ENCODE results near the gene NLGN4X. TPM values are rescaled to one million over a fixed set of nuclear protein-coding genes. Genes with fewer than 3 reads are reported as not detected.

Gene NLGN4X
- total RNA-seq, 1 donor from 2014 or later, result 4.2 TPM

- H3K4me3 ChIP-seq, result peak overlapping the region; percentile 30
- ATAC-seq (no peak), DNase-seq (no peak)
- H3K4me1 ChIP-seq, result no peaks in the 10 kb centered on the region
- no peaks in the 10 kb centered on the region for H3K36me3 ChIP-seq
- intact Hi-C loops (cut with DNase I), result no loop called here
- H3K27me3 ChIP-seq, result no peaks in the 10 kb centered on the region
- H3K27ac ChIP-seq, result no peak overlapping the region
- no peak for TF ChIP-seq CTCF (IDR thresholded peaks at IDR 0.05)
- H3K9me3 ChIP-seq, result no peaks in the 10 kb centered on the region
Measured at GRCh38 chrX:6227935-6228334, 732 bp downstream of the NLGN4X start.

GRCh38 chrX:6227453-6227835 is 1.2 kb downstream of the NLGN4X start:
- ATAC-seq (no peak), DNase-seq (no peak)
- H3K36me3 ChIP-seq, result no peaks in the 10 kb centered on the region
- intact Hi-C loops (cut with DNase I), result no loop called here
- H3K9me3 ChIP-seq, result no peaks in the 10 kb centered on the region
- H3K4me1 ChIP-seq, result no peaks in the 10 kb centered on the region
- no peak for TF ChIP-seq CTCF (IDR thresholded peaks at IDR 0.05)
- no peaks in the 10 kb centered on the region for H3K27me3 ChIP-seq
- no peak overlapping the region for H3K27ac ChIP-seq
- peak overlapping the region; percentile 30 for H3K4me3 ChIP-seq

GRCh38 chrX:6226596-6227452 is 1.8 kb downstream of the NLGN4X start:
- intact Hi-C loops (cut with DNase I), result no loop called here
- H3K27ac ChIP-seq, result no peak overlapping the region
- no peak for DNase-seq

GRCh38 chrX:6225911-6226595 is 2.6 kb downstream of the NLGN4X start:
- no peaks in the 10 kb centered on the region for H3K27me3 ChIP-seq
- H3K9me3 ChIP-seq, result no peaks in the 10 kb centered on the region
- no peak overlapping the region for H3K27ac ChIP-seq
- TF ChIP-seq CTCF (IDR thresholded peaks at IDR 0.05), result no peak
- H3K4me1 ChIP-seq, result no peaks in the 10 kb centered on the region
- intact Hi-C loops (cut with DNase I), result no loop called here
- no peak for DNase-seq
- peak overlapping the region; percentile 30 for H3K4me3 ChIP-seq
- no peak for ATAC-seq
- H3K36me3 ChIP-seq, result no peaks in the 10 kb centered on the region

More at GRCh38 chrX:6226596-6227452, 1.8 kb downstream of the NLGN4X start:
- Histone ChIP-seq H3K9me3 (no peaks in the 10 kb centered on the region), H3K4me3 (peak overlapping the region; percentile 30), H3K27me3 (no peaks in the 10 kb centered on the region), H3K4me1 (no peaks in the 10 kb centered on the region), H3K36me3 (no peaks in the 10 kb centered on the region)
- no peak for ATAC-seq
- TF ChIP-seq CTCF (IDR thresholded peaks at IDR 0.05), result no peak

GRCh38 chrX:6225288-6225910 is 3.3 kb downstream of the NLGN4X start:
- H3K4me1 ChIP-seq, result no peaks in the 10 kb centered on the region
- DNase-seq (no peak), ATAC-seq (no peak)
- H3K9me3 ChIP-seq, result no peaks in the 10 kb centered on the region
- no peaks in the 10 kb centered on the region for H3K36me3 ChIP-seq
- no peaks in the 10 kb centered on the region for H3K27me3 ChIP-seq
- intact Hi-C loops (cut with DNase I), result no loop called here
- no peak overlapping the region for H3K27ac ChIP-seq
- no peak for TF ChIP-seq CTCF (IDR thresholded peaks at IDR 0.05)
- no peak overlapping the region for H3K4me3 ChIP-seq
